IMR-90 (cell line): ENCODE measurements around the gene TTLL9. TPM values are rescaled to one million over a fixed set of nuclear protein-coding genes. Genes with fewer than 3 reads are reported as not detected.
A peak's percentile ranks its signal among the peaks of the same experiment; 100 is the strongest.

ENCODE experiments used
- ATAC-seq: fragments of 200-7000 bp; cut with Tn5 transposase; 2 replicates; pipeline ENCODE4 v1.9.1; 2020; ENCODE audit warnings: low read depth, mild to moderate bottlenecking, moderate library complexity
- BruUV-seq: library from RNA; stranded (reverse); fragments of 400-500 nt; replicated peaks from 2 replicates; lab custom pipeline; 2021; lab: Mats Ljungman, UMichigan
- CTCF ChIA-PET: fragments of 300-600 bp; formaldehyde crosslinking; extraction: SDS; loops from one replicate; lab custom pipeline; 2021; ENCODE audit warnings: antibody characterized with exemption; lab: Yijun Ruan, JAX
- POLR2A ChIA-PET: fragments of 300-600 bp; sonication (Branson Sonifier 250); formaldehyde crosslinking; loops from one replicate; lab custom pipeline; 2022; ENCODE audit warnings: antibody characterized with exemption; ENCODE audit not compliant: unreplicated experiment; lab: Charles Lee
- DNase-seq: peaks from one replicate; pipeline ENCODE4 v3.0.0; 2013
- H2AFZ ChIP-seq: replicated peaks from 2 replicates; pipeline ENCODE3; 2013; ENCODE audit warnings: low read length, mild to moderate bottlenecking; ENCODE audit not compliant: poor library complexity
- H2AK5ac ChIP-seq: 2 replicates; pipeline ENCODE4 v1.6.1; 2013; ENCODE audit warnings: low read depth, low read length, inconsistent platforms
- H2AK9ac ChIP-seq: replicated peaks from 2 replicates; pipeline ENCODE3; 2013; ENCODE audit warnings: mild to moderate bottlenecking, low read depth, low read length, moderate library complexity; ENCODE audit not compliant: poor library complexity
- H2BK120ac ChIP-seq: 2 replicates; pipeline ENCODE4 v1.6.1; 2013; ENCODE audit warnings: low read depth, low read length, inconsistent platforms
- H2BK15ac ChIP-seq: 3 replicates; pipeline ENCODE4 v1.6.1; 2013; ENCODE audit warnings: low read depth, low read length, inconsistent platforms
- H2BK20ac ChIP-seq: 2 replicates; pipeline ENCODE4 v1.6.1; 2013; ENCODE audit warnings: low read depth, mild to moderate bottlenecking, inconsistent platforms, low read length, moderate library complexity
- H2BK5ac ChIP-seq: 2 replicates; pipeline ENCODE4 v1.6.1; 2013; ENCODE audit warnings: mild to moderate bottlenecking, low read depth, low read length, inconsistent platforms; ENCODE audit not compliant: poor library complexity, severe bottlenecking
- H3K14ac ChIP-seq: replicated peaks from 2 replicates; pipeline ENCODE4 v1.6.1; 2013; ENCODE audit warnings: low read depth, low read length, inconsistent platforms
- H3K18ac ChIP-seq: 2 replicates; pipeline ENCODE4 v1.6.1; 2013; ENCODE audit warnings: low read depth, low read length, control low read depth
- H3K23ac ChIP-seq: 2 replicates; pipeline ENCODE4 v1.6.1; 2013; ENCODE audit warnings: low read depth, low read length, inconsistent platforms
- H3K27ac ChIP-seq: 2 replicates; pipeline ENCODE4 v1.5.1; 2013; ENCODE audit warnings: mild to moderate bottlenecking, control low read depth, low read length; ENCODE audit not compliant: insufficient read depth
- H3K27me3 ChIP-seq: 2 replicates; pipeline ENCODE4 v1.6.1; 2013; ENCODE audit warnings: low read length; ENCODE audit not compliant: control insufficient read depth, insufficient read depth
- H3K36me3 ChIP-seq: 2 replicates; pipeline ENCODE4 v1.6.1; 2013; ENCODE audit warnings: low read length, mixed read lengths; ENCODE audit not compliant: control insufficient read depth, insufficient read depth
- H3K4ac ChIP-seq: 2 replicates; pipeline ENCODE4 v1.6.1; 2013; ENCODE audit warnings: low read depth, low read length, inconsistent platforms
- H3K4me1 ChIP-seq: 2 replicates; pipeline ENCODE4 v1.6.1; 2013; ENCODE audit warnings: low read length, mixed read lengths; ENCODE audit not compliant: control insufficient read depth, insufficient read depth
- H3K4me2 ChIP-seq: 2 replicates; pipeline ENCODE4 v1.6.1; 2013; ENCODE audit warnings: low read depth, mild to moderate bottlenecking, control low read depth, low read length, moderate library complexity
- H3K4me3 ChIP-seq: 2 replicates; pipeline ENCODE4 v1.5.1; 2013; ENCODE audit warnings: low read depth, mild to moderate bottlenecking, control low read depth, low read length, moderate library complexity; ENCODE audit not compliant: insufficient read depth
- H3K56ac ChIP-seq: 2 replicates; pipeline ENCODE4 v1.6.1; 2013; ENCODE audit warnings: low read length, inconsistent platforms; ENCODE audit not compliant: insufficient read depth; ENCODE audit errors: extremely low read depth
- H3K79me1 ChIP-seq, 2 experiments: 2 replicates each; pipeline ENCODE4 v1.6.1; 2013; ENCODE audit warnings: low read length in 2 of 2, inconsistent platforms in 1 of 2, low read depth in 1 of 2
- H3K9ac ChIP-seq: 2 replicates; pipeline ENCODE4 v1.6.1; 2013; ENCODE audit warnings: low read depth, low read length, control low read depth
- H3K9me1 ChIP-seq: 2 replicates; pipeline ENCODE4 v1.6.1; 2013; ENCODE audit warnings: low read length, inconsistent platforms; ENCODE audit not compliant: insufficient read depth
- H3K9me3 ChIP-seq: 2 replicates; pipeline ENCODE4 v1.6.1; 2013; ENCODE audit warnings: low read length; ENCODE audit not compliant: control insufficient read depth, insufficient read depth
- H4K20me1 ChIP-seq: 2 replicates; pipeline ENCODE4 v1.6.1; 2013; ENCODE audit warnings: low read length, inconsistent platforms; ENCODE audit not compliant: insufficient read depth
- H4K5ac ChIP-seq: 2 replicates; pipeline ENCODE4 v1.6.1; 2013; ENCODE audit warnings: mild to moderate bottlenecking, low read depth, low read length, control low read depth
- H4K8ac ChIP-seq, 2 experiments: 2 replicates each; pipeline ENCODE4 v1.6.1; 2013; ENCODE audit warnings: low read depth in 2 of 2, low read length in 2 of 2, control low read depth in 1 of 2, inconsistent platforms in 1 of 2
- H4K91ac ChIP-seq: 2 replicates; pipeline ENCODE4 v1.6.1; 2013; ENCODE audit warnings: low read depth, low read length, inconsistent platforms; ENCODE audit not compliant: insufficient read depth
- BHLHE40 ChIP-seq: fragments of 150-350 bp; IDR thresholded peaks from 2 replicates; pipeline ENCODE4 v1.6.1; 2016; ENCODE audit warnings: mild to moderate bottlenecking, low read depth, low read length
- CEBPB ChIP-seq: IDR thresholded peaks from 2 replicates; pipeline ENCODE4 v1.6.1; 2012; ENCODE audit warnings: low read depth, low read length, improper control_type of control experiment
- CHD1 ChIP-seq: IDR thresholded peaks from 2 replicates; pipeline ENCODE4 v1.6.1; 2012; ENCODE audit warnings: low read depth, low read length, improper control_type of control experiment
- ELK1 ChIP-seq: fragments of 150-350 bp; IDR thresholded peaks from 2 replicates; pipeline ENCODE4 v1.6.1; 2016; ENCODE audit warnings: low read depth, mild to moderate bottlenecking, low read length, moderate library complexity, borderline replicate concordance
- FOS ChIP-seq: fragments of 150-350 bp; IDR thresholded peaks from 2 replicates; pipeline ENCODE4 v1.6.1; 2016; ENCODE audit warnings: low read depth, low read length
- MAFK ChIP-seq: IDR thresholded peaks from 2 replicates; pipeline ENCODE4 v1.6.1; 2012; ENCODE audit warnings: low read depth, low read length, improper control_type of control experiment
- MXI1 ChIP-seq: IDR thresholded peaks from 2 replicates; pipeline ENCODE4 v1.6.1; 2012; ENCODE audit warnings: low read depth, mild to moderate bottlenecking, low read length, moderate library complexity, borderline replicate concordance
- NFE2L2 ChIP-seq: fragments of 150-350 bp; IDR thresholded peaks from 2 replicates; pipeline ENCODE4 v1.6.1; 2016; ENCODE audit warnings: low read depth, mild to moderate bottlenecking, low read length
- POLR2A ChIP-seq: IDR thresholded peaks from 2 replicates; pipeline ENCODE4 v1.6.1; 2012; ENCODE audit warnings: mild to moderate bottlenecking, low read depth, low read length
- RAD21 ChIP-seq: IDR thresholded peaks from 2 replicates; pipeline ENCODE4 v1.6.1; 2012; ENCODE audit warnings: low read length, improper control_type of control experiment
- RCOR1 ChIP-seq: IDR thresholded peaks from 2 replicates; pipeline ENCODE4 v1.6.1; 2012; ENCODE audit warnings: mild to moderate bottlenecking, low read length, improper control_type of control experiment; ENCODE audit not compliant: insufficient replicate concordance
- RFX5 ChIP-seq: IDR thresholded peaks from 2 replicates; pipeline ENCODE4 v1.8.0; 2012; ENCODE audit warnings: low read depth, mild to moderate bottlenecking, low read length, moderate library complexity
- SMC3 ChIP-seq: fragments of 150-350 bp; IDR thresholded peaks from 2 replicates; pipeline ENCODE4 v1.6.1; 2016; ENCODE audit warnings: low read depth, mild to moderate bottlenecking, antibody characterized with exemption, low read length, moderate library complexity
- USF2 ChIP-seq: fragments of 150-350 bp; IDR thresholded peaks from 2 replicates; pipeline ENCODE4 v1.6.1; 2017; ENCODE audit warnings: mild to moderate bottlenecking, antibody characterized with exemption, low read length, low read depth
- WGBS, 2 experiments: methylation state at CpG; one replicate each; pipeline versions ENCODE4 v1.1.5 to v1.1.7; 2013; ENCODE audit warnings: missing lambda C conversion rate in 2 of 2; ENCODE audit not compliant: insufficient read length in 1 of 2; ENCODE audit errors: extremely low coverage in 2 of 2; 5-methylcytosine and 5-hydroxymethylcytosine counted together
- dilution Hi-C: fragments of 300-500 bp; cut with HindIII; formaldehyde crosslinking; loops from one replicate; pipeline ENCODE4 v1.14.3; 2018; ENCODE audit warnings: low sequenced_read_pairs; ENCODE audit not compliant: unreplicated experiment
- in situ Hi-C: fragments of 300-500 bp; cut with MboI; formaldehyde crosslinking; loops from 3 replicates; pipeline ENCODE4 v1.14.3; 2019; ENCODE audit warnings: low sequenced_read_pairs, inconsistent platforms, mixed read lengths
- intact Hi-C: fragments of 100-400 bp; cut with micrococcal nuclease; formaldehyde crosslinking; loops from 2 replicates; pipeline ENCODE4 v1.10.0; 2022
- polyA plus RNA-seq, 3 experiments: library from polyadenylated mRNA; depleted of rRNA; stranded (reverse); fragments of >200 nt; gene quantifications; 2 replicates each; pipeline ENCODE4 v1.2.3, GENCODE V29; 2012; ENCODE audit warnings: low replicate concordance in 1 of 3
- total RNA-seq: library from RNA; depleted of rRNA; stranded (reverse); fragments of >200 nt; gene quantifications from 2 replicates; pipeline ENCODE4 v1.2.3, GENCODE V29; 2012
- TF ChIP-seq, protein P1 (sequence below): conservative IDR thresholded peaks from 2 replicates; pipeline ENCODE4 v1.5.1; 2012; ENCODE audit warnings: mild to moderate bottlenecking, low read depth, low read length, improper control_type of control experiment

TTLL9 gene
- total and polyA plus RNA-seq, 2 of the 4 experiments (the other 2 are of a cell fraction): not detected

DNA sequence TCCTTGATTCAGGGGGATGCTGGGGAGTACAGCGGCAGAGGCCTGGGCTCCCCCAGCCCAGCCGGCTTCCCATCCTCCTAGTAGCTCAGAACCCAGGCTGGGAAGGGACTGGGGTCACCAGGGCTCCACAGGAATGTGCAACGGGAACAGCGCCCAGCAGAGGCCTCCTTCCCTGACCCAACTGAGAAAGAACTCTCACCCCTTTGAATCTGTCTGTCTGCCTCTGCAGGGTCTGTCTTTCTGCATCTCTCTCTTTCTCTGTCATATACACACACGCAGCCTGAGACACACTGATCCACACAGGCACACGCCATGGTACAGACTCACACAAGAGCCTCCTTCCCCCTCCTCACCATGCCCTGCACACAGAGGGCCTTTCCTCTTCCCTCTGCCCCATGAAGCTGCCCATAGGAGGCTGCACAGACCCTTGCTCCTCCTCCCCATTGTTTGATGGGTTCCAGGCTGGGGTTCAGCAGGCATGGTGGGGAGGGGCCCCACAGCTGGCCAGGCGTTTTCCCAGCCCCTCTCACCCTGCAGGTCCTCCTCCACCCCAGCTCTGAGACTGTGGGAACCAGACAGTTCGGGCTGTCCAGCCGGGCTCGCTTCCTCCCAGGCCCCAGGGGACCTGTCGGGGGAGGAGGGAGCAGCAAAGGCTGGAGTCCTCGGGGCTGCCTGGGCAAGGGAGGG, 27.8 kb upstream of the TTLL9 start:
- Histone ChIP-seq H3K56ac (no peak overlapping the region), H2BK20ac (no peak overlapping the region), H4K8ac (peak overlapping the region in 1 of 2 experiments; percentile 42; a peak in 1 of 4 replicates), H3K27me3 (peaks cover 8% of the 10 kb centered on the region), H3K4me3 (no peak overlapping the region), H3K4ac (peak overlapping the region; percentile 63), H3K36me3 (no peaks in the 10 kb centered on the region), H3K4me1 (peaks cover 15% of the 10 kb centered on the region), H2BK120ac (peak overlapping the region; percentile 69; the same call in 1 of the 2 replicates), H2BK5ac (no peak overlapping the region), H4K5ac (no peak overlapping the region), H3K4me2 (peak overlapping the region; percentile 27; the same call in 1 of the 2 replicates), H2AK5ac (peak overlapping the region; percentile 94; the same call in 1 of the 2 replicates), H2BK15ac (no peak overlapping the region), H3K18ac (no peak overlapping the region), H3K9me1 (peaks cover 16% of the 10 kb centered on the region), H3K9ac (no peak overlapping the region), H4K91ac (no peak overlapping the region; the same call in 1 of the 2 replicates), H2AFZ (peak overlapping the region; percentile 19), H3K23ac (no peak overlapping the region), H3K9me3 (no peaks in the 10 kb centered on the region), H4K20me1 (peaks cover 19% of the 10 kb centered on the region), H3K14ac (peak overlapping the region; percentile 24; the same call in 1 of the 2 replicates), H2AK9ac (peak overlapping the region; percentile 38), H3K27ac (no peak overlapping the region), H3K79me1 (no peaks in the 10 kb centered on the region)
- dilution Hi-C loops: no loop called here
- in situ Hi-C loops: loop anchor here (25.0 kb wide), 2 partner anchors 645 to 820 kb away; partner anchors contain the start of gene C20orf203
- ChIA-PET CTCF (interaction anchor here (1.0 kb wide), 1 partner anchor 13 kb away, joined by 3 read pairs; no protein-coding TSS in a partner anchor), POLR2A (interaction anchor here (0.6 kb wide), 1 partner anchor 97 kb away, joined by 3 read pairs; no protein-coding TSS in a partner anchor)
- BruUV-seq: no TSS peak
- WGBS, 2 experiments: 36% methylated on average over 6 of the region's 12 CpGs; no CpG with 5 or more reads in 1 of the 2 experiments
- DNase-seq (peak; percentile 59), ATAC-seq (peak; percentile 80)
- intact Hi-C loops: no loop called here
- TF ChIP-seq POLR2A (no peak), BHLHE40 (no peak), MXI1 (no peak), ELK1 (no peak), FOS (no peak), CEBPB (no peak), NFE2L2 (no peak), SMC3 (no peak), USF2 (no peak), RCOR1 (no peak), CHD1 (no peak), RAD21 (no peak), MAFK (no peak), RFX5 (no peak)
- TF ChIP-seq, protein P1, sequence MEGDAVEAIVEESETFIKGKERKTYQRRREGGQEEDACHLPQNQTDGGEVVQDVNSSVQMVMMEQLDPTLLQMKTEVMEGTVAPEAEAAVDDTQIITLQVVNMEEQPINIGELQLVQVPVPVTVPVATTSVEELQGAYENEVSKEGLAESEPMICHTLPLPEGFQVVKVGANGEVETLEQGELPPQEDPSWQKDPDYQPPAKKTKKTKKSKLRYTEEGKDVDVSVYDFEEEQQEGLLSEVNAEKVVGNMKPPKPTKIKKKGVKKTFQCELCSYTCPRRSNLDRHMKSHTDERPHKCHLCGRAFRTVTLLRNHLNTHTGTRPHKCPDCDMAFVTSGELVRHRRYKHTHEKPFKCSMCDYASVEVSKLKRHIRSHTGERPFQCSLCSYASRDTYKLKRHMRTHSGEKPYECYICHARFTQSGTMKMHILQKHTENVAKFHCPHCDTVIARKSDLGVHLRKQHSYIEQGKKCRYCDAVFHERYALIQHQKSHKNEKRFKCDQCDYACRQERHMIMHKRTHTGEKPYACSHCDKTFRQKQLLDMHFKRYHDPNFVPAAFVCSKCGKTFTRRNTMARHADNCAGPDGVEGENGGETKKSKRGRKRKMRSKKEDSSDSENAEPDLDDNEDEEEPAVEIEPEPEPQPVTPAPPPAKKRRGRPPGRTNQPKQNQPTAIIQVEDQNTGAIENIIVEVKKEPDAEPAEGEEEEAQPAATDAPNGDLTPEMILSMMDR: no peak
